ENCODE results near the gene NDUFV1.
"Not testable (repeated sequence)": the region's sequence is repeated elsewhere in the genome, so short reads cannot be mapped to it uniquely, and the experiment has no call there.

NDUFV1 gene

DNA sequence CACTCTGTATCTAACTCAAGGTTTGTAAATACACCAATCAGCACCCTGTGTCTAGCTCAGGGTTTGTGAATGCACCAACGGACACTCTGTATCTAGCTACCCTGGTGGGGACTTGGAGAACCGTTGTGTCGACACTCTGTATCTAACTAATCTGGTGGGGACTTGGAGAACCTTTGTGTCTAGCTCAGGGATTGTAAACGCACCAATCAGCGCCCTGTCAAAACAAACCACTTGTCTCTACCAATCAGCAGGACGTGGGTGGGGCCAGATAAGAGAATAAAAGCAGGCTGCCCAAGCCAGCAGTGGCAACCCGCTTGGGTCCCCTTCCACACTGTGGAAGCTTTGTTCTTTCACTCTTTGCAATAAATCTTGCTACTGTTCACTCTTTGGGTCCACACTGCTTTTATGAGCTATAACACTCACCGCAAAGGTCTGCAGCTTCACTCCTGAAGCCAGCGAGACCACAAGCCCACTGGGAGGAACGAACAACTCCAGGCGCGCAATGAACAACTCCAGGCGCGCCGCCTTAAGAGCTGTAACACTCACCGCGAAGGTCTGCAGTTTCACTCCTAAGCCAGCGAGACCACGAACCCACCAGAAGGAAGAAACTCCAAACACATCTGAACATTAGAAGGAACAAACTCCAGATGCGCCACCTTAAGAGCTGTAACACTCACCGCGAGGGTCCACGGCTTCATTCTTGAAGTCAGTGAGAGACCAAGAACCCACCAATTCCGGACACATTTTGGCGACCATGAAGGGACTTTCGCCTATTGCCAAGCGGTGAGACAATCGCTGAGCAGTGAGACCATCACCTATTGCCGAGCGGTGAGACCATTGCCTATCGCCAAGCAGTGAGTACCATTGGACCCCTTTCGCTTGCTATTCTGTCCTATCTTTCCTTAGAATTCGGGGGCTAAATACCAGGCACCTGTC, 13.2 kb downstream of the NDUFV1 start:
- H3K4me3 ChIP-seq (ENCODE audit: low read depth, low read length); H3K4me2 ChIP-seq (ENCODE audit: low read length); H3K27me3 ChIP-seq (ENCODE audit: control insufficient read depth, insufficient read depth, low read length); H2AFZ ChIP-seq; H3K27ac ChIP-seq; H3K9ac ChIP-seq; H3K9me3 ChIP-seq (ENCODE audit: control insufficient read depth, low read length); H3K79me2 ChIP-seq; H3K4me1 ChIP-seq; H3K36me3 ChIP-seq (ENCODE audit: control insufficient read depth, insufficient read depth, low read length): not testable (repeated sequence)

DNA sequence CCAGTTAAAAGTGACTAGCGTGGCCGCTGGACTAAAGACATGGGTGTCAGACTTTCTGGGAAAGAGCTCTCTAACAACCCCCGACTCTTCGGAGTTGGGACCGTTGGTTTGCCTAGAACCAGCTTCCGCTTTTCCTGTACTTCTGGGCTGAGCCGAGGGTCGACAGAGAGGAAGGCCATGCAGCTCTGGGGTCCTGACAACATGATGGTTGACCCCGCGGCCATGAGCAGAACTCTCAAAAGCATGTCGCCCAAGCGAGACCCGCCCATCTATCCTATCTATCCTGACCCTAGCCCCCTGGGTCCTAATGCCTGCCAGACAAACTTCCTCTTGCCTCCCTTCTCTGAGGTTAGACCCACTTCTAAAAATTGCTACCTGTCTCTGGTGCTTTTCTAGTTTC, 13.9 kb downstream of the NDUFV1 start:
- not testable (repeated sequence) for H3K4me2 ChIP-seq (ENCODE audit: low read length); H3K27ac ChIP-seq; H2AFZ ChIP-seq; H3K9me3 ChIP-seq (ENCODE audit: control insufficient read depth, low read length); H3K4me1 ChIP-seq; H3K27me3 ChIP-seq (ENCODE audit: control insufficient read depth, insufficient read depth, low read length); H3K36me3 ChIP-seq (ENCODE audit: control insufficient read depth, insufficient read depth, low read length); H3K9ac ChIP-seq; H3K4me3 ChIP-seq (ENCODE audit: low read depth, low read length); H3K79me2 ChIP-seq

DNA sequence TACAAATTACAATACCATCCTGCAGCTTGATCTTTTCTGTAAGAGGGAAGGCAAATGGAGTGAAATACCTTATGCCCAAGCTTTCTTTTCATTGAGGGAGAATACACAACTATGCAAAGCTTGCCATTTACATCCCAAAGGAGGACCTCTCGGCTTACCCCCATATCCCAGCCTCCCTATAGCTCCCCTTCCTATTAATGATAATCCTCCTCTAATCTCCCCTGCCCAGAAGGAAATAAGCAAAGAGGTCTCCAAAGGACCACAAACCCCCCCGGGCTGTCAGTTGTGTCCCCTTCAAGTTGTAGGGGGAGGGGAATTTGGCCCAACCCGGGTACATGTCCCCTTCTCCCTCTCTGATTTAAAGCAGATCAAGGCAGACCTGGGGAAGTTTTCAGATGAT, 15.2 kb downstream of the NDUFV1 start:
- H2AFZ ChIP-seq; H3K4me3 ChIP-seq (ENCODE audit: low read depth, low read length); H3K27ac ChIP-seq; H3K9ac ChIP-seq; H3K9me3 ChIP-seq (ENCODE audit: control insufficient read depth, low read length); H3K4me2 ChIP-seq (ENCODE audit: low read length); H3K36me3 ChIP-seq (ENCODE audit: control insufficient read depth, insufficient read depth, low read length); H3K4me1 ChIP-seq; H3K27me3 ChIP-seq (ENCODE audit: control insufficient read depth, insufficient read depth, low read length); H3K79me2 ChIP-seq: not testable (repeated sequence)

DNA sequence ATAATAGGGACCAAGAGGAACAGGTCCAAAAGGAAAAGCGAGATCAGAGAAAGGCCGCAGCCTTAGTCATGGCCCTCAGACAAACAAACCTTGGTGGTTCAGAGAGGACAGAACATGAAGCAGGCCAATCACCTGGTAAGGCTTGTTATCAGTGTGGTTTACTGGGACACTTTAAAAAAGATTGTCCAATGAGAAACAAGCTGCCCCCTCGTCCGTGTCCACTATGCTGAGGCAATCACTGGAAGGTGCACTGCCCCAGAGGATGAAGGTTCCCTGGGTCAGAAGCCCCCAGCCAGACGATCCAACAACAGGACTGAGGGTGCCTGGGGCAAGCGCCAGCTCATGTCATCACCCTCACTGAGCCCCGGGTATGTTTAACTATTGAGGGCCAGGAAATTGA, 16.2 kb downstream of the NDUFV1 start:
- H3K27me3 ChIP-seq (ENCODE audit: control insufficient read depth, insufficient read depth, low read length); H3K27ac ChIP-seq; H3K9ac ChIP-seq; H2AFZ ChIP-seq; H3K36me3 ChIP-seq (ENCODE audit: control insufficient read depth, insufficient read depth, low read length); H3K4me2 ChIP-seq (ENCODE audit: low read length); H3K9me3 ChIP-seq (ENCODE audit: control insufficient read depth, low read length); H3K4me3 ChIP-seq (ENCODE audit: low read depth, low read length); H3K79me2 ChIP-seq; H3K4me1 ChIP-seq: not testable (repeated sequence)

DNA sequence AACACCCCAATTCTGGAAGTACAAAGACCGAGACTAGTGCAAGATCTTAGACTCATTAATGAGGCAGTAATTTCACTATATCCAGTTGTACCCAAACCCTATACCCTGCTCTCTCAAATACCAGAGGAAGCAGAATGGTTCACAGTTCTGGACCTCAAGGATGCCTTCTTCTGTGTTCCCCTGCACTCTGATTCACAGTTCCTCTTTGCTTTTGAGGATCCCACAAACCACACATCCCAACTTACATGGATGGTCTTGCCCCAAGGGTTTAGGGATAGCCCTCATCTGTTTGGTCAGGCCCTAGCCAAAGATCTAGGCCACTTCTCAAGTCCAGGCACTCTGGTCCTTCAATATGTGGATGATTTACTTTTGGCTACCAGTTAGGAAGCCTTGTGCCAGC, 17.1 kb downstream of the NDUFV1 start:
- not testable (repeated sequence) for H3K4me3 ChIP-seq (ENCODE audit: low read depth, low read length)

DNA sequence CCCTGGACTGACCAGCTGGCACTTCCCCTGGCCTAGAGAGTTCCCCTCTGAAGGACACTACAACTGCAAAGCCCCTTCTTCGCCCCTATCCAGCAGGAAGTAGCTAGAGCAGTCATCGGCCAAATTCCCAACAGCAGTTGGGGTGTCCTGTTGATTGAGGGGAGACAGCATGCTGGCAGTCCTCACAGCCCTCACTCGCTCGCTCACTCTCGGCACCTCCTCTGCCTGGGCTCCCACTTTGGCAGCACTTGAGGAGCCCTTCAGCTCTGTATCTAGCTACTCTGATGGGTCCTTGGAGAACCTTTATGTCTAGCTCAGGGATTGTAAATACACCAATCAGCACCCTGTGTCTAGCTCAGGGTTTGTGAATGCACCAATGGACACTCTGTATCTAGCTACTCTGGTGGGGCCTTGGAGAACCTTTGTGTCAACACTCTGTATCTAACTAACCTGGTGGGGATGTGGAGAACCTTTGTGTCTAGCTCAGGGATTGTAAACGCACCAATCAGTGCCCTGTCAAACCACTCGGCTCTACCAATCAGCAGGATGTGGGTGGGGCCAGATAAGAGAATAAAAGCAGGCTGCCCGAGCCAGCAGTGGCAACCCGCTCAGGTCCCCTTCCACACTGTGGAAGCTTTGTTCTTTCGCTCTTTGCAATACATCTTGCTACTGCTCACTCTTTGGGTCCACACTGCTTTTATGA, 19.5 kb downstream of the NDUFV1 start:
- H3K27ac ChIP-seq: not testable (repeated sequence)

More for the DNA sequence above, 17.1 kb downstream of the NDUFV1 start:
- not testable (repeated sequence) for H3K4me1 ChIP-seq; H3K9ac ChIP-seq; H2AFZ ChIP-seq; H3K27me3 ChIP-seq (ENCODE audit: control insufficient read depth, insufficient read depth, low read length); H3K27ac ChIP-seq; H3K9me3 ChIP-seq (ENCODE audit: control insufficient read depth, low read length); H3K4me2 ChIP-seq (ENCODE audit: low read length); H3K36me3 ChIP-seq (ENCODE audit: control insufficient read depth, insufficient read depth, low read length); H3K79me2 ChIP-seq

DNA sequence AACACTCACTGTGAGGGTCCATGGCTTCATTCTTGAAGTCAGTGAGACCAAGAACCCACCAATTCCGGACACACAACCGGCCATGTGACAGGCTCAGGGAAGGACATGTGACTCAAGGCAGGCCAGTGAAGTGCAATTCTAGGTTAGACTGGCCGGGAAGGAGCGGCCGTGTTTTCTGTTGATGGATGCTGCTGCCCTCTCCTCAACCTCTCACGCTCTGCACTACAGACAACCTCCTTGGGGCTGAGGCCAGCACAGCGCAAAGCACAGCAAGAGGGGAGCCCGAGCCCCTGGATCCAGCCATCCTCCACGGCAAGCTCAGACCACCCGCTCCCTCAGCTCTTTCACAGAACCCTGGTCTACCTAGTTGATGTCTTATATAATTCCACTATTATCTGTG, 20.2 kb downstream of the NDUFV1 start:
- no peaks in the 10 kb centered on the region for H3K79me2 ChIP-seq
- no peak overlapping the region for H3K4me3 ChIP-seq (ENCODE audit: low read depth, low read length)
- no peaks in the 10 kb centered on the region for H3K27me3 ChIP-seq (ENCODE audit: control insufficient read depth, insufficient read depth, low read length)
- TF ChIP-seq, protein P1, sequence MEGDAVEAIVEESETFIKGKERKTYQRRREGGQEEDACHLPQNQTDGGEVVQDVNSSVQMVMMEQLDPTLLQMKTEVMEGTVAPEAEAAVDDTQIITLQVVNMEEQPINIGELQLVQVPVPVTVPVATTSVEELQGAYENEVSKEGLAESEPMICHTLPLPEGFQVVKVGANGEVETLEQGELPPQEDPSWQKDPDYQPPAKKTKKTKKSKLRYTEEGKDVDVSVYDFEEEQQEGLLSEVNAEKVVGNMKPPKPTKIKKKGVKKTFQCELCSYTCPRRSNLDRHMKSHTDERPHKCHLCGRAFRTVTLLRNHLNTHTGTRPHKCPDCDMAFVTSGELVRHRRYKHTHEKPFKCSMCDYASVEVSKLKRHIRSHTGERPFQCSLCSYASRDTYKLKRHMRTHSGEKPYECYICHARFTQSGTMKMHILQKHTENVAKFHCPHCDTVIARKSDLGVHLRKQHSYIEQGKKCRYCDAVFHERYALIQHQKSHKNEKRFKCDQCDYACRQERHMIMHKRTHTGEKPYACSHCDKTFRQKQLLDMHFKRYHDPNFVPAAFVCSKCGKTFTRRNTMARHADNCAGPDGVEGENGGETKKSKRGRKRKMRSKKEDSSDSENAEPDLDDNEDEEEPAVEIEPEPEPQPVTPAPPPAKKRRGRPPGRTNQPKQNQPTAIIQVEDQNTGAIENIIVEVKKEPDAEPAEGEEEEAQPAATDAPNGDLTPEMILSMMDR (IDR thresholded peaks at IDR 0.05): no peak
- peaks cover 3% of the 10 kb centered on the region for H3K4me1 ChIP-seq
- H3K27ac ChIP-seq: no peak overlapping the region
- no peaks in the 10 kb centered on the region for H3K9me3 ChIP-seq (ENCODE audit: control insufficient read depth, low read length)
- no peak overlapping the region for H3K9ac ChIP-seq
- no peak overlapping the region for H3K4me2 ChIP-seq (ENCODE audit: low read length)
- no peak overlapping the region for H2AFZ ChIP-seq
- no peaks in the 10 kb centered on the region for H3K36me3 ChIP-seq (ENCODE audit: control insufficient read depth, insufficient read depth, low read length)

More for the DNA sequence above, 19.5 kb downstream of the NDUFV1 start:
- not testable (repeated sequence) for H3K9me3 ChIP-seq (ENCODE audit: control insufficient read depth, low read length); H3K27me3 ChIP-seq (ENCODE audit: control insufficient read depth, insufficient read depth, low read length); H3K4me1 ChIP-seq; H3K79me2 ChIP-seq; H3K9ac ChIP-seq; H2AFZ ChIP-seq; H3K4me2 ChIP-seq (ENCODE audit: low read length); H3K4me3 ChIP-seq (ENCODE audit: low read depth, low read length); H3K36me3 ChIP-seq (ENCODE audit: control insufficient read depth, insufficient read depth, low read length)

Data from parathyroid adenoma (tissue), 2 donors.